A549 (cell line): ENCODE results near the gene UNC119B. TPM values are rescaled to one million over a fixed set of nuclear protein-coding genes. Genes with fewer than 3 reads are reported as not detected.
A peak's percentile ranks its signal among the peaks of the same experiment; 100 is the strongest.

Source experiments
- ATAC-seq, 2 experiments: fragments of 200-7000 bp in 1 of 2; fragments of >200 bp in 1 of 2; cut with Nextera tagmentation in 1 of 2; cut with Tn5 transposase in 1 of 2; 3 replicates each; pipeline versions ENCODE4 v1.8.0 to v1.9.1; 2018 to 2020; ENCODE audit warnings: mild to moderate bottlenecking in 1 of 2, moderate library complexity in 1 of 2
- CTCF ChIA-PET: fragments of 300-600 bp; sonication (Branson Sonifier 250); formaldehyde crosslinking; extraction: SDS; loops from one replicate; lab custom pipeline; 2021; ENCODE audit warnings: antibody characterized with exemption, inconsistent platforms; lab: Yijun Ruan, JAX
- POLR2A ChIA-PET: fragments of 350-600 bp; formaldehyde crosslinking; extraction: SDS; loops from one replicate; lab custom pipeline; 2021; ENCODE audit warnings: antibody characterized with exemption, inconsistent platforms; lab: Yijun Ruan, JAX
- DNase-seq, 2 experiments: peaks; one replicate each; pipeline versions ENCODE4 v3.0.0 to v3.0.0-alpha.2; 2011 to 2016; ENCODE audit warnings: low read depth in 1 of 2, low spot score in 1 of 2
- FAIRE-seq: peaks from 2 replicates; lab custom pipeline; 2011; peaks lifted over from hg19 to GRCh38; lab: Jason Lieb, UNC
- H3K27ac ChIP-seq, 2 experiments: fragments of >200 bp; sonication (Bioruptor Twin); formaldehyde crosslinking; 3 replicates each; pipeline ENCODE4 v1.5.1; 2016 to 2017
- H3K4me1 ChIP-seq: fragments of >200 bp; sonication (Bioruptor Twin); formaldehyde crosslinking; 3 replicates; pipeline ENCODE4 v1.6.1; 2016
- H3K4me2 ChIP-seq: fragments of >200 bp; sonication (Bioruptor Twin); formaldehyde crosslinking; 3 replicates; pipeline ENCODE4 v1.6.1; 2016
- H3K4me3 ChIP-seq: fragments of >200 bp; sonication (Bioruptor Twin); formaldehyde crosslinking; 3 replicates; pipeline ENCODE4 v1.5.1; 2016
- H3K9me3 ChIP-seq: fragments of >200 bp; sonication (Bioruptor Twin); formaldehyde crosslinking; 3 replicates; pipeline ENCODE4 v1.6.1; 2016
- BCL3 ChIP-seq: fragments of >200 bp; sonication (Bioruptor Twin); formaldehyde crosslinking; IDR thresholded peaks from 3 replicates; pipeline ENCODE4 v1.6.1; 2016
- EHF ChIP-seq: fragments of 250-450 bp; sonication (Bioruptor Pico); IDR thresholded peaks from 2 replicates; pipeline ENCODE4 v1.5.0; 2020; ENCODE audit warnings: mild to moderate bottlenecking
- ESRRA ChIP-seq: fragments of 150-350 bp; IDR thresholded peaks from 2 replicates; pipeline ENCODE4 v1.6.1; 2014; ENCODE audit warnings: mild to moderate bottlenecking, low read length, borderline replicate concordance
- FOSL2 ChIP-seq, 2 experiments: fragments of 450-650 bp in 1 of 2; fragments of >200 bp in 1 of 2; sonication (Bioruptor Twin) in 1 of 2; formaldehyde crosslinking; IDR thresholded peaks; 2 replicates each; pipeline versions ENCODE4 v1.5.0 to v1.6.1; 2016 to 2020; ENCODE audit warnings: mild to moderate bottlenecking in 1 of 2, moderate library complexity in 1 of 2
- FOXS1 ChIP-seq: fragments of 250-450 bp; sonication (Bioruptor Pico); IDR thresholded peaks from 2 replicates; pipeline ENCODE4 v1.5.0; 2020; ENCODE audit warnings: mild to moderate bottlenecking, moderate library complexity
- HDAC2 ChIP-seq: fragments of 200-600 bp; sonication (generic); IDR thresholded peaks from 2 replicates; pipeline ENCODE4 v1.6.1; 2016
- HES2 ChIP-seq: fragments of >200 bp; sonication (Bioruptor Twin); formaldehyde crosslinking; IDR thresholded peaks from 2 replicates; pipeline ENCODE4 v1.6.1; 2016
- HMGXB4 ChIP-seq: fragments of 250-450 bp; sonication (Bioruptor Pico); IDR thresholded peaks from 2 replicates; pipeline ENCODE4 v1.5.0; 2021; ENCODE audit warnings: mild to moderate bottlenecking, moderate library complexity, borderline replicate concordance
- HOXB5 ChIP-seq: fragments of 250-450 bp; sonication (Bioruptor Pico); IDR thresholded peaks from 2 replicates; pipeline ENCODE4 v1.5.0; 2020; ENCODE audit warnings: mild to moderate bottlenecking, moderate library complexity
- MAX ChIP-seq: IDR thresholded peaks from 2 replicates; pipeline ENCODE4 v1.6.1; 2012
- NFE2L2 ChIP-seq: fragments of 150-350 bp; conservative IDR thresholded peaks from 2 replicates; pipeline ENCODE4 v1.6.1; 2014; ENCODE audit warnings: low read length
- NPAS2 ChIP-seq: fragments of 250-450 bp; sonication (Bioruptor Pico); IDR thresholded peaks from 2 replicates; pipeline ENCODE4 v1.8.0; 2022; ENCODE audit warnings: mild to moderate bottlenecking, moderate library complexity, borderline replicate concordance
- RARB ChIP-seq: fragments of 250-450 bp; sonication (Bioruptor Pico); IDR thresholded peaks from 2 replicates; pipeline ENCODE4 v1.8.0; 2021; ENCODE audit warnings: mild to moderate bottlenecking, moderate library complexity
- REST ChIP-seq: fragments of 200-600 bp; sonication (generic); IDR thresholded peaks from 2 replicates; pipeline ENCODE4 v1.6.1; 2016; ENCODE audit warnings: antibody characterized with exemption, mild to moderate bottlenecking, moderate library complexity
- SMC3 ChIP-seq: fragments of >200 bp; sonication (Bioruptor Twin); formaldehyde crosslinking; IDR thresholded peaks from 3 replicates; pipeline ENCODE4 v1.6.1; 2018; ENCODE audit warnings: inconsistent platforms
- ZC3H11A ChIP-seq: fragments of 450-650 bp; IDR thresholded peaks from 2 replicates; pipeline ENCODE4 v1.6.1; 2014; ENCODE audit warnings: antibody characterized with exemption, mild to moderate bottlenecking
- ZFP36 ChIP-seq: fragments of 450-650 bp; IDR thresholded peaks from 2 replicates; pipeline ENCODE4 v1.6.1; 2014; ENCODE audit warnings: borderline replicate concordance; ENCODE audit not compliant: partially characterized antibody
- WGBS: methylation state at CpG from one replicate; pipeline ENCODE4 v1.1.6; 2017; ENCODE audit errors: missing lambda C conversion rate; 5-methylcytosine and 5-hydroxymethylcytosine counted together
- polyA plus RNA-seq, 4 experiments: library from polyadenylated mRNA; depleted of rRNA in 3 of 4; stranded (reverse); fragments of >200 nt; fragmentation: RNase III in 1 of 4; extraction: RNeasy Plus Mini Kit Qiagen cat#74134 plus additional on column Dnase treatment in 1 of 4; gene quantifications; 2 replicates in 3 of 4; 3 replicates in 1 of 4; pipeline ENCODE4 v1.2.3, GENCODE V29; 2011 to 2017

Gene UNC119B
- polyA plus RNA-seq, 2 of the 4 experiments (the other 2 are of a cell fraction) = 25.8 to 41.5 TPM

GRCh38 chr12:120677765-120678473 is 32.3 kb upstream of the UNC119B start:
- TF ChIP-seq NPAS2 (CRISPR knock-in tag) = no peak
- TF ChIP-seq FOSL2 (IDR thresholded peaks at IDR 0.05) = no peak
- peak; percentile 16; the same call in 1 of the 2 replicates for TF ChIP-seq FOSL2 (CRISPR knock-in tag; IDR thresholded peaks at IDR 0.05)
- no peak for TF ChIP-seq SMC3
- no peak for TF ChIP-seq ZC3H11A
- no peak for TF ChIP-seq FOXS1 (CRISPR knock-in tag)
- DNase-seq (peak; percentile 37 to 58), FAIRE-seq (no peak), ATAC-seq (peak; percentile 39 to 67; a peak in 3 of 6 replicates)
- H3K27ac ChIP-seq = peak overlapping the region; percentile 12 to 62; a peak in 3 of 6 replicates
- 45% methylated on average over 7 of the region's 7 CpGs for WGBS
- CTCF ChIA-PET = interaction anchor here (1.1 to 13.7 kb wide), 3 partner anchors 9 to 29 kb away, joined by 3 to 127 read pairs (median 11); partner anchors contain the start of gene MLEC
- peaks cover 11% of the 10 kb centered on the region for H3K4me1 ChIP-seq
- H3K4me3 ChIP-seq = no peak overlapping the region
- POLR2A ChIA-PET = no interaction called here
- H3K9me3 ChIP-seq = no peaks in the 10 kb centered on the region
- H3K4me2 ChIP-seq = peak overlapping the region; percentile 34; the same call in 1 of the 3 replicates

- ChIA-PET CTCF (interaction anchor here (1.1 to 13.7 kb wide), 3 partner anchors 8 to 29 kb away, joined by 3 to 127 read pairs (median 11); partner anchors contain the start of gene MLEC), POLR2A (no interaction called here)
- H3K4me3 ChIP-seq = no peak overlapping the region
- no peak overlapping the region for H3K27ac ChIP-seq
- no peak overlapping the region for H3K4me2 ChIP-seq
- H3K4me1 ChIP-seq = peaks cover 11% of the 10 kb centered on the region
- 82% methylated on average over 8 of the region's 8 CpGs for WGBS
- no peaks in the 10 kb centered on the region for H3K9me3 ChIP-seq
- FAIRE-seq (no peak), ATAC-seq (no peak), DNase-seq (no peak)
- TF ChIP-seq HOXB5 (CRISPR knock-in tag) (no peak), HDAC2 (no peak), ZC3H11A (no peak), ESRRA (no peak)
Observed at GRCh38 chr12:120678572-120678971, 31.7 kb upstream of the UNC119B start.

GRCh38 chr12:120680165-120680738 is 30.0 kb upstream of the UNC119B start:
- FAIRE-seq (no peak), ATAC-seq (no peak; a peak in 1 of 6 replicates), DNase-seq (no peak)
- H3K4me3 ChIP-seq = no peak overlapping the region
- no peak overlapping the region for H3K27ac ChIP-seq
- no peak overlapping the region for H3K4me2 ChIP-seq
- no peak for TF ChIP-seq ZFP36
- TF ChIP-seq HMGXB4 = no peak
- no peak for TF ChIP-seq HES2
- TF ChIP-seq MAX = no peak
- TF ChIP-seq RARB (CRISPR knock-in tag) = no peak
- no peak for TF ChIP-seq EHF (CRISPR knock-in tag)
- no peak for TF ChIP-seq BCL3
- TF ChIP-seq ZC3H11A = no peak
- TF ChIP-seq REST = no peak
- no peak for TF ChIP-seq NFE2L2
- WGBS = 58% methylated on average over 5 of the region's 5 CpGs
- ChIA-PET CTCF (interaction anchor here (1.1 to 13.7 kb wide), 3 partner anchors 31 to 79 kb away, joined by 3 to 127 read pairs (median 4); no protein-coding TSS in a partner anchor), POLR2A (no interaction called here)
- H3K9me3 ChIP-seq = no peaks in the 10 kb centered on the region
- peaks cover 17% of the 10 kb centered on the region for H3K4me1 ChIP-seq
